Urothelium cell line (cell line): ENCODE data around the gene NXNL1.

Source experiments
- DNase-seq: peaks from one replicate; pipeline ENCODE4 v3.0.0; 2011; ENCODE audit warnings: low spot score, mixed read lengths
- FAIRE-seq: peaks from 2 replicates; lab custom pipeline; 2011; peaks lifted over from hg19 to GRCh38; lab: Jason Lieb, UNC

NXNL1 gene

DNA sequence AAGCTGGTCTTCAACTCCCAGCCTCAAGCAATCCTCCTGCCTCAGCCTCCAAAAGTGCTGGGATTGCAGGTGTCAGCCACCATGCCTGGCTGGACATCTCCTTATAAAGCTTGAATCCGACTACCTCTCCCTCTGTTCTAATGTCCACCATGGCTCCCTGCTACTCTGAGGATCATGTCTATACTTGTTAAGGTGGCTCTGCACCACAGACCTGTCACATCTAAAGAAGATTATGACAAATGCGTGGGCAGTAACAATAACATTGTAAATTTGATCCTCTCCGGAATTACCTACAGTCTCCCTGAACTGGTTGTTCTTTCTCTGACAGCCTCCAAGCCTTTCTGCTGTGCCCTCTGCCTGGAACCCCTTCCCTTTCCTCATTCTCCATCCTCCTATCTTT is 1.8 kb downstream of the NXNL1 start:
- FAIRE-seq (no peak), DNase-seq (no peak)

DNA sequence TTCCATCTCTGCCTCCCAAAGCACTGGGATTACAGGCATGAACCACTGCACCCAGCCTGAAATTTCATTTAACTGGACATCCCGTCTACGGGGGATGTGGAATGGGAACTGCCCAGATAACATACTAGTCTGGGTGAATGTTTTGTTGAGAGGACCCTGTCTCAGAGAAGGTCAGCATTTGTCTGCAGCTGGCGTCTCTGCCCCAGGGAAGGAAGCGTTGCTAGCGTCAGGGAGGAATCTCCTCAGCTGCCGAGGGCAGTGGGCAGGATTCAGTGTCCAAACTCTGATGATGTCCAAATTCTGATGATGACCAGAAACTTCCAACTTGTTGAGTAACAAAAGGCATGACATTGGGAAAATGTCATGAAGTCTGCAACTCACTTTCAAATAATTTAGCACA is 3.1 kb downstream of the NXNL1 start:
- DNase-seq, result no peak
- FAIRE-seq, result no peak

DNA sequence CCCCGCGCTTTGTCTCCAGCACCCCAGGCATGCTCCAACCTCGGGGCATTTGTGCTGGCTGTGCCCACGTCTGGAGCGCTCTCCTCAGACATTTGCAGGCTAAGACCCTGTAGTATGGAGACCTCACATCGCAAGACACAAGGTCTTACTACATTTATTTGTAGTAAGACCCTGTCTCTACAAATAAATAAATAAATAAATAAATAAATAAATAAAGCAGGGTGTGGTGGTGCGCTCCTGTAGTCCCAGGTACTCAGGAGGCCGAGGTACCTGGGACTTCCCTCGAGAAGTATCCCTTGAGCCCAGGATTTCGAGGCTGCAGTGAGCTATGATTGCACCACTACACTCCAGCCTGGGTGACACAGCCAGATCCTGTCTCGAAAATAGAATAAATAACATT is 4.6 kb downstream of the NXNL1 start:
- no peak for FAIRE-seq
- DNase-seq, result no peak

DNA sequence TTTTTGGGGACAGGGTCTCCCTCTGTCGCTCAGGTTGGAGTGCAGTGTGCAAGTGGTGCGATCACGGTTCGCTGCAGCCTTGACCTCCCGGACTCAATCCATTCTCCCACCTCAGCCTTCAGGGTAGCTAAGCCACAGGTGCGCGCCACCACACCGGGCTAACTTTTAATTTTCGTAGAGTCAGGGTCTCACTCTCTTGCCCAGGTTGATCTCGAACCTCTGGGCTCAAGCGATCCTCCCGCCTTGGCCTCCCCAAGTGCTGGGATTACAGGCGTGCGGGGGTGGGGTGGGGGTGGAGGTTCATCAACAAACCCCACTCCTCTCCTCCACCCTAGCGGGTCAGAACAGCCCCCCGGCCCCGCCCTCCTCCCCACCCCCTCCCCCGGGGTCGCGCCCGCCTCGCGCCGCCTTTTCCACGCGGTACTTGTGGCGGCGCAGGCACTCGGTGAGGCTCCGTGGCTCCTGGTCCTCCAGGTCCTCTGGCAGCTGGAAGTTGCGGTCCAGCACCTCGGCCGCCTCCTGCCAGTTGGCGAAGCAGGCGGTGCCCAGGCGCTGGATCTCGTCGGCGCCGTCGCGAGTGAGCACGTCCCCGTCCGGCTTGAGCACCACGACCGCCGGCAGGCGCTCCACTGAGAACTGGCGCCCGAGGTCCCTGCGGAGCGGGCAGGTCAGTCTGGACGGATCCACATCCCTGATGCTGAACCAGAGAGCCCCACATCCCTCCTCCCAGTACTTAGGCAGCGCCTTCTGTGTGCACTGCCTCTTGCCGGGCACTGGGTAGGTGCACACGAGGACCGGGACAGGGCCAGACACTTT is 5.2 kb downstream of the NXNL1 start:
- FAIRE-seq, result no peak

DNA sequence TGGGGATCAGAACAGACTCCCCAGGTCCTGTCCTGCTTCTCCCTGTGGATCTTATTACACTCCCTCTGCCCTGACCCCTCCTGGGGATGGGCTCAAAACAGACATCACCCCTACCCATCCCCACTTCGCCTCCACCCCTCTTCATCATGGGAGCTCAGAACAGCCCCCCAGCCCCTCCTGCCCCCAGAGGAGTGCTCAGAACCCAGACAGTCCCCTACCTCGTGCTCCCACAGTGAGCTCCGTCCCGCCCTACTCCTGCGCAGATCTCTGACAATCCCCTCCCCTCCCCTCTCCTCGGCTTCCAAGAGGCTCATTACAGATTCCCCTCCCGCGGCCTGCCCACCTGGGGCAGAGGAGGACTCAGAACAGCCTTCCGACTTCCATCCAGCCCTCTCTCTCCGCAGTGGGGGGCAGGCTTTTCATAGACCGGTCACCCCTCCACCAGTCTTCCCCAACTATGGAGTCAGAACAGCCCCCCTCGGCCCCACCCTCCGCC is 6.1 kb downstream of the NXNL1 start:
- FAIRE-seq, result no peak
- DNase-seq, result no peak

More for the DNA sequence above, 5.2 kb downstream of the NXNL1 start:
- no peak for DNase-seq

DNA sequence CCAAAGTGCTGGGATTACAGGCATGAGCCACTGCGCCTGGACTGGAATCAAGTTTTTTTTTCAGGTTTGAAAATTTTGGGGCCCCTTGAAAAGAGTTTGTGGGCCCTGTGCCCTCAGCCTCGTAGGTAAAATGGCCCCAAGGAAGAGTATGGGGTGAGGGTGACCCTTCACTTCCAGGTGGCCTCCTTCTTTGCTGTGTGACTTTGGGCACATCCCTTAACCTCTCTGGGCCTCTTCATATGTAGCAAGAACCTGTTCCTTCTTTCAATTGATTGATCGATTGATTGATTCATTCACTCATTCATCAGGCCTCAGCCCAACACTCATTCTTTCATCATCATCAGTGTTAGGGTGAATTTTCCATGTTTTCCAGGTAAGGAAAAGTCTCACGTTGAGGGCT is 8.9 kb downstream of the NXNL1 start:
- FAIRE-seq, result no peak

DNA sequence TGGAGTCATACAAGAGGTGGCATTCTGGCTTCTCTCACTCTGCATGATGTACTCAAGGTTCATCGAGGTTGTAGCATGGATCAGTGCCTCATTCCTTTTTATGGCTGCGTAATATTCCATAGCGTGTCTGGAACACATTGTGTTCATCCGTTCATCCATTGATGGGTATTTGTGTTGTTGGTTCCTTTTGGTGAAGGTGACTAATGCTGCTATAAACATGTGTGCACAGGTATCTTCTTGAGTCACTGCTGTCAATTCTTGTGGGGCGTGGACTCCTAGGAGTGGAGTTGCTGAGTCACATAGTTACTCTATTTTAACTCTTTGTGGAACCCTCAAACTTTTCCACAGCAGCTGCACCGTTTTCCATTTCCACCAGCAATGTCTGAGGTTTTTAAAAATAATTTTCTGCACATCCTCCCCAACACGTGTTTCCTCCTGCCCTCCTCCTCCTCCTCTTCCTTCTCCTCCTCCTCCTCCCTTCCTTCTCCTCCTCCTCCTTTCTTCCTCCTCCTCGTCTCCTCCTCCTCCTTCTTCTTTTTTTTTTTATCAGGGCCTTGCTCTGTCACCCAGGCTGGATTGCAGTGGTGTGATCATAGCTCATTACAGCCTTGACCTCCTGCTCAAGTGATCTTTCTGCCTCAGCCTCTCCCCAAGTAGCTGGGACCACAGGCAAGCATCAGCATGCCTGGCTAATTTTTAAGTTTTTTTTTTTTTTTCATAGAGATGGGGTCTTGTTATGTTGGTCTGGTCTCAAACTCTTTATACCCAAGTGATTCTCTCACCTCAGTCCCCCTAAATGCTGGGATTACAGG is 10.3 kb downstream of the NXNL1 start:
- DNase-seq (peak; percentile 30), FAIRE-seq (no peak)

More for the DNA sequence above, 8.9 kb downstream of the NXNL1 start:
- DNase-seq, result no peak

DNA sequence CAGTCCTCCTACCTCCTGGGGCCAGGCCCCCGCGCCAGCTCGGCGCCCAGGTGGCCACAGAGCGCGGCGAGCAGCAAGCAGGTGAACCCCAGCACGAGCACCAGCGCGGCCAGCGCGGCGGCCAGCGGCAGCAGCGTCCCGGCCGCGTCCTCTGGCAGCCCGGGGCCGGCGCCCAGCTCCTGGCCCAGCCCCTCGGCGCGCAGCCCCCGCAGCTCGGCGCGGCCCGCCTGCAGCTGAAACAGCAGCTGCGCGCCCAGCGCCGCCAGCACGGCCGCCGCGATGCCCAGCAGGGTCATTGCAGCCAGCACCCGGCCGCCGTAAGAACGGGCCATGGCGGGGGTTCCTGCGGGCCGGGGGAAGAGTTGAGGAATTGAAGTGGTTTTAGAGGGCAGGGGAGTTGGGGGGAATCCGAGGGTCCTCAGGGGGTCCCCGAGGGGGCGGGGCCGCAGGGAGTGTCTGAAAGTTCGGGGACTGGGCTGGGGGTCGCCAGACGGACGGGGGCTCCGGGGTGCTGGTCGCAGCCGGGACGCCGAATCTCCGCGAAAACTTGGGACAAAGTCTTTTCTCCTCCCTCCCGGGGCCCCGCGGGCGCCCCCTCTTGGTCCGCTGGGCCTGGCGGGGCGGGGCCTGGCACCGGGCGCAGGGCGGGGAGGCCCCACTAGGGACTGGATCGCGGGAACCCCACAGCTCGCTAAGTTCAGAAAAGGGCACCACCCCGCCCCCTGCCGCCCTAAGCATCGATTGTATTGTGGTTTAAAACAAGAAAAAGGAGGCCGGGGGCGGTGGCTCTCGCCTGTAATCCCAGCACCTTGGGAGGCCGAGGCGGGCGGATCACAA is 12.4 kb downstream of the NXNL1 start, which contains the start of gene TMEM221:
Gene TMEM221, minus strand, starts transcription at position 538 of the 837 bp plus-strand sequence. Its CDS starts 206 bp downstream, at position 332.
- DNase-seq (no peak), FAIRE-seq (no peak)

DNA sequence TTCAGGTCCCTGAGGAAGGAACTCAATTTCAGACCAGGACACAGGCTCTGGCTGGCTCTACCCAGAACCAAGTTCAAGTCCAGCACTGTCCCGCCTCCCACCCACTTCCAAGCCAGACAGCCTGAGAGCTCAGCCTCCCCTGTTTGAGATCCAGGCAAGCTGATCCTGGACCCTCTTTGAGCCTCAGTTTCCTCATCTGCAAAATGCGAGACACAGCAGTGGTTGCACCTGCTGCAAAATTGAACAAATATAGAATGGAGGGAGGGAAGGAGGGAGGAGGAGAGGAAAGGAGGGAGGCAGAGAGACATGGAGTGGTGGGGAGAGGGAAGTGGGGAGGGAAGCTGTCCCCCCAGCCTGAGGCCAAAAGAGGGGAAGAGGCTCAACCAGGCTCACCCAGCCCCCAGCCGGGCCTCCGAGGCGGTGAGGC is 13.0 kb downstream of the NXNL1 start:
- FAIRE-seq, result no peak
- no peak for DNase-seq

DNA sequence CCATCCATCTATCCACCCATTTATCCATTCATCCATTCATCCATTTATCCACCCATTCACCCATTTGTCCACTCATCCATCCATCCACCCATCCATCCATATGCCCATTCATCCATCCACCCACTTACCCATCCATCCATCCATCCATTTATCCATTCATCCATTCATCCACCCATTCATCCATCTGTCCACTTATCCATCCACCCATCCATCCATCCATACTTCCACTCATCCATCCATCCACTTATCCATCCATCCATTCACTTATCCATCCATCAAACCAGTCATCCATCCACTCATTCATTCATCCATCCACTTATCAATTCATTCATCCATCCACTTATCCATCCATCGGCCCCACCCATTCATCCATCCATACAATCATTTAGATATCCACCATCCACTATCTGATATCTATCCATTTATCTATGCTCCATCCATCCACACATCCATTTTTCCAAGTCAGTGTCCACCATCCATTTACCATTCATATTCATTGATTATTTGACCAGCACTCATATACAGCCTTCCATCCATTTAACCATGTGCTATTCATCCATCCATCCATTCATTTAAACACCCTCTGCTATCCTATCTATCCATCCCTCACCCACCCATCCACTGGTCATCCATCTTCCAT is 15.1 kb downstream of the NXNL1 start:
- FAIRE-seq, result no peak
- no peak for DNase-seq

DNA sequence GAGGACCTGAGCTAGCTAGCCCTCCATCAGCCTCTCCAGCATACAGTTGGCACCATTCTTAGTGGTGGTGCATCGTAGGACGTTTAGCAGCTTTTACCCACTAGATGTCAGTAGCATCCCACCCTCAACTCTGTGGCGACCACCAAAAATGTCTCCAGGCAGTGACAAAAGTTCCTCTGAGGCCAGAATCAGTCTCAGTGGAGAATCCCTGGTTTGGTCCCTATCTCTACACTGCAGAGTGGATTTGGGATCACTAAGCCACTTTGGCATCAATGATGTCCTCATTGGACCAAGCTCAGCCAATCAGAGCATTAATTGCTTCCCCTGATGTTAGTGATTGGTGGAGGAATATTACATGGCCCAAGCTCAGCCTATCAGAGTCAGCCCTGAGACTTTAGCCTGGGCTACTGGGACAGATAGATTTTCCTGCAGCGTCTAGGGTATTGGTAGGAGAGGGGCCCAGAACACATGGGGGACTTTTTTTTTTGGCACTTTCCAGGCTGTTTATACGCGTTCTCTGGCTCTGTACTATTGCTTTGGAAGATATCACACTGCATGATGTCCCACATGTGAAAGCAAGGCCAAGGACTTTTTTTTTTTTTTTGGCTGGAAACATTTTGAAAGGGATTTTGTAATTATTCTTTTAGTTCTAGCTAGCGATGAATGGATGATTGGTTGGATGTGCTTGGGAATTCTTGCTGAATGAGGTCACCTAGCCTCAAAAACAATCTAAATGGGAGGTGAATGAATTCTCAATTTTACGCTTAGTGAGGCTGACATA is 19.3 kb downstream of the NXNL1 start:
- DNase-seq, result peak; percentile 27

DNA sequence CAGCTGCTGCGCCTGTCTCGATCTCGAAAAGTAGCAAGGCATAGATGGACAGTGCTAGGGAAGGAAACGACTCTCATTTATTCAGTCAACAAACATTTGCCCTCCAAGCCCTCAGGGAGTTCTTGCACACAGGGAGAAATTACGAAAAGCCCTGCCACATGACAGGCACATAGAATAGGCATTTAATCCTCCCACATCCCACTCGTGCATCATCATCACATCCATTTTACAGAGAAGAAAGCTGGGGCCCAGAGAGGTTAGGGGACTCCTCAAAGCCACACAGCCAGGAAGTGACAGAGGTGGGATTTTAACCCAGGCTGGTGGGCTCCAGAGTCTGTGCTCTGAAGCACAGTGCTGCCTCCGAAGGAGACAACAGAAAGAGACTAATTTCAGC is 23.9 kb downstream of the NXNL1 start:
- DNase-seq (no peak), FAIRE-seq (no peak)

More for the DNA sequence above, 19.3 kb downstream of the NXNL1 start:
- FAIRE-seq, result no peak

DNA sequence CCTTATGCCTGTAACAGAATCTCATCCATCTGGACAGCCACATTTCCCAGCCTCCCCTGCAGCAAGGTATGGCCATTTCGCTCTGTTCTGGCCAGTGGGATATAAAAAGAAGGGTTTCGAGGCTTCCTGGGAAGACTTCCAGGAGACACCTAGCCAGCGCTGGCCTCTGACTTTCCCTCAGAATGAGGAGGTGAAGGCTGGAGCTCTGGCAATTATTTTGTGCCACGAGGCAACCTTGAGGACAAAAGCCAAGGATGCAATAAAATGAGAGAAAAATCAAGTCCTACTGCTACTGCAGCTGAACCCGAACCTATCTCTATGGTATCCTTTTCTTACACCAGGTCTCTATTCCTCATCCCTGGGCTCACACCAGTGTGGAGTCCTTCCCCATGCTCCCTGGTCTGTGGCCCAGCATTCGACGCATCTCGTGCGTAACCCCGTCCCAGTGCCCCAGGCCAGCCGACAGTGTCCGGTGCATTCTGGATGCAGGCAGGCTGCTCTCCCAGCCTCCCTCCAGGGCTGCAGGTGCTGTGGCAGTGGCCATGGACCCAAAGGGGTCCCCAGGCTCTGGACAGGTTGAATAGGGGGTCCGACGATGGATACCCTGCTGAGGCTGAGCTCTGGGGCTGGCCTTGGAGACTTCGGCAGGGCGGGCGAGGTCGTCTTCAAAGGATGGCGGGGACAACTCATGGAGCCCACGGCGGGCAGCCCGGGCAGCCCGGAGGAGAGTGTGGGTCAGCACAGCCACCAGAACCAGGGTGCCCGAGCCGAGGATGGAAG is 24.4 kb downstream of the NXNL1 start:
- DNase-seq (no peak), FAIRE-seq (no peak)

DNA sequence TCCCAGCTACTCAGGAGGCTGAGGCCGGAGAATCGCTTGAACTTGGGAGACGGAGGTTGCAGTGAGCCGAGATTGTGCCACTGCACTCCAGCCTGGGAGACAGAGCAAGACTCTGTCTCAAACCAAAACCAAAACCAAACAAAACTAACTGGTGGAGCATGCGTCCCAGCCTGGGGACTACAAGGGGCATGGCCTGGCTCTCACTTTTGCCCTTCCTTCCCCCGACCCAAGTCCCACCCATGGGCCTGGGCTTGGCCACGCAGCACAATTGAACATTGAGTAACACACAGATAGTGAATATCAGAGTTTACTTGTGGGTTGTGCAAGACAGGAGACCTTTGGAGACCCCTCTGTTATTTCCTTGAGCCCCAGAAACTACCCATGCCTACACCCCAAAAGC is 25.5 kb downstream of the NXNL1 start:
- DNase-seq (no peak), FAIRE-seq (no peak)

DNA sequence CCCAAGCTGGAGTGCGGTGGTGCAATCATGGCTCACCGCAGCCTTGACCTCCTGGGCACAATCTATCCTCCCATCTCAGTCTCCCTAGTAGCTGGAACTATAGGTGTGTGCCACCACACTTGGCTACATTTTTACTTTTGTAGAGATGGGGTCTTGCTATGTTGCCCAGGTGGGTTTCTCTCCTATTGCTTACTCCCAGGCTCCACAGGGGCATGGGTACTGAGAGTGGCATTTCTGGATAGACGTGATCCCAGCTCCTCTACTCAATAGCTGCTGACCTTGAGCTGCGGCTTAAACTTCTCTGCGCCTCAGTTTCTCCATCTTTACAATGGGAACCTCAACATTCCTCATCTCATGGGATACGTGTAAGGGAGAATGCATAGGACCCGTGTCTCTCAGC is 29.3 kb downstream of the NXNL1 start:
- DNase-seq (no peak), FAIRE-seq (no peak)

DNA sequence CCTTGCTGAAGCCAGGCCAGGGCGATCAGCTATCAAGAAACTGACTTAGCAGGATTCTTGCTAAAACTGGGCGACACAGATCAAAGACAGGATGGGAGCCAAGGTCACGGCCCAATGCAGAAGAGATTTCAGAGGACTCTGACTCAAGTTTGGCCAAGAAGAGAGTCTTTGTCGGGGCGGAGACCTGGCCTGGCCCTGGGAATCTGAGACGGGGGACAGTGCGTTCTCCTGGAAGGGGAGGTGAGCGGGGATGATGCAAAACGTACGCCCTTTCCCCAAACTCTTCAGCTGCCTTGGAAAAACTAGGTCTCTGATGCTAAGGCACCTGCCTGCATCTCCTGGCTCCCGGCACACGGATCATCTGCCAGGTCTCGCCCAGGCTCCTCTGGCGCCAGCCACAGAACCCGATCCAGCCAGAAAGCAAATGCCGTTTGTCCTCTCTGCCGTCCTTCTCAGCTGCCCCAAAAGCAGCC is 31.0 kb downstream of the NXNL1 start:
- DNase-seq (no peak), FAIRE-seq (no peak)

DNA sequence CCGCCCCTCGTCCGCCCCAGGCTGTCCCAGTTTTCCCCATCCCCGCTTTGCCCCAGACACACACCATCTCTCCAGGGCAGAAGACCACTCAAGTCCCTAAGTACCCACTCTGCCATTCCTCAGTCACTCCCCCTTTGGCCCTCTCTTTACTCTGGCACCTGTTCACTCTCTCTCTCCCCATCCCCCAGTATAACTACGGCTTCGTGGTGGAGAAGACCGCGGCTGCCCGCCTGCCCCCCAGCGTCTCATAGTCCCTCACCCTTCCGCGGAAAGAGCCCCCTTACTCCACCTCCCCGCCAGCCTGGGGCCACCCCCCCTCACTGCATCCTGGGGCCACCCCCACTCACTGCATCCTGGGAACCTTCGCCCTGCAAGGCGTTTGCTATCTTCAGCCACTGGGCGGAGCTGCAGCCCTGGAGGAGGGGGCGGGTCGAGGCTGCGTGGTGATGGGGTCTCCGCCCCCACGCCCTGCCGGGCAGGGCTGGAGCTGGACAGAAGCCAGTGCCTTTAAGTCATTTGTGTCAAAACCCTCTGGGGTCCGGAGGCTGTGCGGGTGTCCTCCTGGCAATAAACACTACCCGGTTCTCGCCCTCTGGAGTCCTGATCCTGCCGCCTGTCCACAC is 35.9 kb downstream of the NXNL1 start:
- DNase-seq, result peak; percentile 64
- FAIRE-seq, result no peak
